Hair follicle dermal papilla cell (primary cell): ENCODE measurements around the gene FAM47A. TPM values are rescaled to one million over a fixed set of nuclear protein-coding genes. Genes with fewer than 3 reads are reported as not detected.

ENCODE experiments used
- total RNA-seq: library from RNA; depleted of rRNA; stranded (reverse); fragments of >200 nt; gene quantifications from 2 replicates; pipeline ENCODE4 v1.2.3, GENCODE V29; 2012

FAM47A gene
- not detected in 2 replicates for total RNA-seq

GRCh38 chrX:34132028-34132427 lies at the start of gene FAM47A:
TSS of gene FAM47A (minus strand) at chrX:34132314. CDS start at chrX:34132278, 36 bp downstream.

